ENCODE results near the gene SYTL3. TPM values are rescaled to one million over a fixed set of nuclear protein-coding genes. Genes with fewer than 3 reads are reported as not detected.

Gene SYTL3
- total RNA-seq, 1 experiment from 2014 or later = 0.09 TPM

DNA sequence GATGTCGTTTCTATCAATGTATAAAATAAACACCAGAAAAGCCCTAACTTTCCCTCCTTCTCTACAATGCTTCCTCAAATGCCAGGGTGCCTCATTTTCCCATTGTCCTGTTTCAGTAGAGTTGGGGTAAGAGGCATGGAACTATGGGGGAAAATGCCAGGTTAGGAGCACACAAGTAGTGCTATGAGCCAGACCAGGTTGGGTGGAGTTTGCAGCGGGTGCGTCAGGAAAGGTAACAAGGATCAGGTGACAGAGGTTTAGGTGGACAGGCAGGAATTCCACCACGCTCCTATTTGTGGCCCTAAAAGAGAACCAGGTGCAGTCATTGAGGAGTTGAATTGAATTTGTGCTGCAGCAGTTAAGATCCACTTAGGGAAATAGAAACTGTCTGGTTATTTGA, 36.5 kb downstream of the SYTL3 start:
- TF ChIP-seq, protein P1, sequence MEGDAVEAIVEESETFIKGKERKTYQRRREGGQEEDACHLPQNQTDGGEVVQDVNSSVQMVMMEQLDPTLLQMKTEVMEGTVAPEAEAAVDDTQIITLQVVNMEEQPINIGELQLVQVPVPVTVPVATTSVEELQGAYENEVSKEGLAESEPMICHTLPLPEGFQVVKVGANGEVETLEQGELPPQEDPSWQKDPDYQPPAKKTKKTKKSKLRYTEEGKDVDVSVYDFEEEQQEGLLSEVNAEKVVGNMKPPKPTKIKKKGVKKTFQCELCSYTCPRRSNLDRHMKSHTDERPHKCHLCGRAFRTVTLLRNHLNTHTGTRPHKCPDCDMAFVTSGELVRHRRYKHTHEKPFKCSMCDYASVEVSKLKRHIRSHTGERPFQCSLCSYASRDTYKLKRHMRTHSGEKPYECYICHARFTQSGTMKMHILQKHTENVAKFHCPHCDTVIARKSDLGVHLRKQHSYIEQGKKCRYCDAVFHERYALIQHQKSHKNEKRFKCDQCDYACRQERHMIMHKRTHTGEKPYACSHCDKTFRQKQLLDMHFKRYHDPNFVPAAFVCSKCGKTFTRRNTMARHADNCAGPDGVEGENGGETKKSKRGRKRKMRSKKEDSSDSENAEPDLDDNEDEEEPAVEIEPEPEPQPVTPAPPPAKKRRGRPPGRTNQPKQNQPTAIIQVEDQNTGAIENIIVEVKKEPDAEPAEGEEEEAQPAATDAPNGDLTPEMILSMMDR (conservative IDR thresholded peaks at IDR 0.05) = no peak
- H3K4me1 Mint-ChIP-seq = peaks cover 6 to 8% of the 10 kb centered on the region in 2 experiments
- no peak overlapping the region for H2BK120ac ChIP-seq (ENCODE audit: low read depth, low read length, poor library complexity, severe bottlenecking)
- no peak overlapping the region for H2AFZ ChIP-seq (ENCODE audit: low read length)
- H3K4me1 ChIP-seq (ENCODE audit: insufficient read depth, low read length) = no peaks in the 10 kb centered on the region
- H2BK5ac ChIP-seq (ENCODE audit: insufficient read length, low read length) = no peak overlapping the region
- H3K18ac ChIP-seq (ENCODE audit: insufficient read length, low read depth, low read length) = no peak overlapping the region
- no peaks in the 10 kb centered on the region for H3K79me1 ChIP-seq (ENCODE audit: insufficient read depth, low read depth, low read length, poor library complexity, severe bottlenecking)
- H3K27me3 ChIP-seq (ENCODE audit: insufficient read depth, low read length) = no peaks in the 10 kb centered on the region
- no peak overlapping the region for H4K5ac ChIP-seq (ENCODE audit: insufficient read length, low read depth, low read length)
- H4K20me1 ChIP-seq (ENCODE audit: control insufficient read depth, insufficient read depth, insufficient read length) = no peaks in the 10 kb centered on the region
- no peak overlapping the region for H4K8ac ChIP-seq (replicated peaks; ENCODE audit: insufficient read length, low read depth, low read length)
- no peak overlapping the region for H2BK20ac ChIP-seq (ENCODE audit: low read depth, low read length, poor library complexity, severe bottlenecking)
- no peak overlapping the region for H3K4me2 ChIP-seq (ENCODE audit: insufficient read depth, insufficient read length, low read length)
- H4K91ac ChIP-seq (ENCODE audit: insufficient read length, low read depth, low read length) = no peak overlapping the region
- H3K9me3 Mint-ChIP-seq = no peaks in the 10 kb centered on the region
- H3K27ac ChIP-seq (ENCODE audit: insufficient read length, low read depth, low read length) = no peak overlapping the region
- no peak overlapping the region for H2BK15ac ChIP-seq (ENCODE audit: low read depth, low read length)
- H3K14ac ChIP-seq (ENCODE audit: insufficient read depth, low read length) = no peak overlapping the region
- no peak overlapping the region for H3K56ac ChIP-seq (ENCODE audit: insufficient read length, low read depth, low read length)
- H3K79me2 ChIP-seq (ENCODE audit: insufficient read depth, low read length) = no peaks in the 10 kb centered on the region
- H3K4ac ChIP-seq (ENCODE audit: low read depth, low read length) = no peak overlapping the region
- H3K27ac Mint-ChIP-seq = no peak overlapping the region; a peak in 1 of 7 replicates
- no CpG with 5 or more reads among the region's 4 CpGs for WGBS (ENCODE audit: extremely low coverage, insufficient read length, low lambda C conversion rate)
- no peak overlapping the region for H3K4me3 Mint-ChIP-seq
- no peak overlapping the region for H2AK5ac ChIP-seq (ENCODE audit: insufficient read length, low read length)
- H3T11ph ChIP-seq (ENCODE audit: low read length) = no peak overlapping the region
- H3K23me2 ChIP-seq (ENCODE audit: insufficient read length, low read depth, low read length, poor library complexity, severe bottlenecking) = no peaks in the 10 kb centered on the region
- H3K23ac ChIP-seq (ENCODE audit: insufficient read length, low read depth, low read length) = no peak overlapping the region
- peak; percentile 45 for DNase-seq
- no peak overlapping the region for H2BK12ac ChIP-seq (ENCODE audit: insufficient read length, low read depth, low read length)
- no peaks in the 10 kb centered on the region for H3K9me3 ChIP-seq (ENCODE audit: control insufficient read depth, low read depth, low read length)
- H3K27me3 Mint-ChIP-seq (ENCODE audit: low read depth) = no peaks in the 10 kb centered on the region
- H3K36me3 Mint-ChIP-seq (ENCODE audit: insufficient read depth in 1 of 3, low read depth in 3 of 3) = no peaks in the 10 kb centered on the region
- H3K9ac ChIP-seq (ENCODE audit: extremely low read depth, insufficient read length, low read length) = no peak overlapping the region

Measured in H9 (cell line).